B cell (primary cell): ENCODE results near the gene CFAP100. TPM values are rescaled to one million over a fixed set of nuclear protein-coding genes. Genes with fewer than 3 reads are reported as not detected.
A peak's percentile ranks its signal among the peaks of the same experiment; 100 is the strongest.

ENCODE experiments used
- ATAC-seq: fragments of 200-7000 bp; cut with Tn5 transposase; one replicate; pipeline ENCODE4 v1.10.0; 2021; ENCODE audit warnings: low read depth, mild to moderate bottlenecking, moderate number of reproducible peaks, moderate library complexity
- CTCF ChIA-PET: fragments of 350-600 bp; sonication (Branson Sonifier 250); formaldehyde crosslinking; loops from one replicate; lab custom pipeline; 2021; ENCODE audit warnings: antibody characterized with exemption, inconsistent platforms; lab: Charles Lee
- POLR2A ChIA-PET: fragments of 350-600 bp; sonication (Branson Sonifier 250); formaldehyde crosslinking; loops from one replicate; lab custom pipeline; 2021; ENCODE audit warnings: antibody characterized with exemption; lab: Charles Lee
- DNase-seq: peaks from one replicate; pipeline ENCODE4 v3.0.0; 2013
- H2AFZ ChIP-seq: 2 replicates; pipeline ENCODE4 v1.6.1; 2012; ENCODE audit warnings: mild to moderate bottlenecking, low read depth, low read length; ENCODE audit not compliant: insufficient read depth, poor library complexity, severe bottlenecking
- H3K27ac ChIP-seq, 2 donors: 1 replicate in 1 of 2; 2 replicates in 1 of 2; pipeline ENCODE4 v1.5.1; 2012 to 2013; ENCODE audit warnings: low read length in 2 of 2, mild to moderate bottlenecking in 2 of 2, moderate library complexity in 1 of 2
- H3K27me3 ChIP-seq, 4 experiments: fragments of 200-600 bp in 1 of 4; sonication (generic) in 1 of 4; replicated peaks in 1 of 4; 1 replicate in 2 of 4; 2 replicates in 2 of 4; pipeline versions ENCODE4 v1.6.1 to v1.7.0; 2013 to 2016; ENCODE audit warnings: low read length in 3 of 4, mild to moderate bottlenecking in 2 of 4, mixed read lengths in 1 of 4, moderate library complexity in 1 of 4; ENCODE audit not compliant: insufficient read depth in 4 of 4, control insufficient read depth in 3 of 4; ENCODE audit errors: control extremely low read depth in 1 of 4
- H3K36me3 ChIP-seq, 2 experiments: replicated peaks in 1 of 2; 1 replicate in 1 of 2; 2 replicates in 1 of 2; pipeline versions ENCODE4 v1.6.1 to v1.7.1; 2013; ENCODE audit warnings: low read length in 1 of 2; ENCODE audit not compliant: insufficient read depth in 2 of 2, control insufficient read depth in 1 of 2; ENCODE audit errors: control extremely low read depth in 1 of 2, extremely low read depth in 1 of 2
- H3K4me1 ChIP-seq, 2 donors: fragments of 200-600 bp in 1 of 2; sonication (generic) in 1 of 2; 1 replicate in 1 of 2; 2 replicates in 1 of 2; pipeline versions ENCODE4 v1.5.1 to v1.6.1; 2013 to 2017; ENCODE audit warnings: low read length in 2 of 2; ENCODE audit not compliant: control insufficient read depth in 2 of 2, insufficient read depth in 2 of 2
- H3K4me2 ChIP-seq: replicated peaks from 2 replicates; pipeline ENCODE3; 2012; ENCODE audit warnings: mild to moderate bottlenecking, low read depth, low read length; ENCODE audit not compliant: poor library complexity, severe bottlenecking
- H3K4me3 ChIP-seq, 5 experiments: fragments of 200-600 bp in 1 of 5; sonication (generic) in 1 of 5; 1 replicate in 3 of 5; 2 replicates in 2 of 5; pipeline versions ENCODE4 v1.5.1 to v1.7.0; 2011 to 2016; ENCODE audit warnings: low read length in 4 of 5, mild to moderate bottlenecking in 4 of 5, low read depth in 2 of 5, control low read depth in 1 of 5, moderate library complexity in 1 of 5; ENCODE audit not compliant: insufficient read depth in 1 of 5; ENCODE audit errors: control extremely low read depth in 1 of 5, extremely low read depth in 1 of 5
- H3K79me2 ChIP-seq: fragments of 200-600 bp; sonication (generic); one replicate; pipeline ENCODE4 v1.6.0; 2016; ENCODE audit warnings: low read length; ENCODE audit not compliant: control insufficient read depth, insufficient read depth
- H3K9ac ChIP-seq: fragments of 200-600 bp; sonication (generic); 2 replicates; pipeline ENCODE4 v1.6.1; 2017; ENCODE audit warnings: mild to moderate bottlenecking, low read length, moderate library complexity
- H3K9me3 ChIP-seq, 3 donors: one replicate each; pipeline versions ENCODE4 v1.6.1 to v1.7.1; 2013; ENCODE audit warnings: low read length in 2 of 3; ENCODE audit not compliant: control insufficient read depth in 2 of 3, insufficient read depth in 1 of 3; ENCODE audit errors: control extremely low read depth in 1 of 3
- H4K20me1 ChIP-seq: 2 replicates; pipeline ENCODE4 v1.6.0; 2012; ENCODE audit warnings: mild to moderate bottlenecking, low read length; ENCODE audit not compliant: insufficient read depth, control insufficient read depth, poor library complexity, severe bottlenecking
- H3K27ac Mint-ChIP-seq: one replicate; pipeline ENCODE4 v1.8.0; 2021; ENCODE audit warnings: mixed read lengths
- H3K27me3 Mint-ChIP-seq: one replicate; pipeline ENCODE4 v1.8.0; 2021; ENCODE audit warnings: mixed read lengths
- H3K4me1 Mint-ChIP-seq: one replicate; pipeline ENCODE4 v1.8.0; 2021; ENCODE audit warnings: mixed read lengths
- H3K4me3 Mint-ChIP-seq: one replicate; pipeline ENCODE4 v1.8.0; 2021; ENCODE audit warnings: mixed read lengths
- H3K9me3 Mint-ChIP-seq: one replicate; pipeline ENCODE4 v1.8.0; 2022; ENCODE audit warnings: mixed read lengths; ENCODE audit not compliant: insufficient read depth
- EZH2 ChIP-seq: IDR thresholded peaks from 2 replicates; pipeline ENCODE4 v1.6.1; 2012; ENCODE audit warnings: borderline replicate concordance, low read depth, mild to moderate bottlenecking, moderate library complexity, low read length; ENCODE audit not compliant: insufficient read depth, poor library complexity, severe bottlenecking
- WGBS: methylation state at CpG from one replicate; pipeline ENCODE4 v1.1.5; 2013; ENCODE audit warnings: missing lambda C conversion rate; ENCODE audit not compliant: insufficient coverage; 5-methylcytosine and 5-hydroxymethylcytosine counted together
- intact Hi-C: fragments of 100-400 bp; cut with micrococcal nuclease; formaldehyde crosslinking; loops from one replicate; pipeline ENCODE4 v1.10.0; 2022
- polyA plus RNA-seq: library from polyadenylated mRNA; depleted of rRNA; stranded (reverse); fragments of >200 nt; gene quantifications from 2 replicates; pipeline ENCODE4 v1.2.3, GENCODE V29; 2012
- total RNA-seq, 2 donors: library from RNA; stranded (reverse); fragments of 120-200 nt in 1 of 2; gene quantifications; 1 replicate in 1 of 2; 2 replicates in 1 of 2; pipeline versions ENCODE4 v1.2.3 to v1.2.4, GENCODE V29; 2013 to 2022
- TF ChIP-seq, protein P1 (sequence below): fragments of 200-600 bp; IDR thresholded peaks from one replicate; pipeline ENCODE4 v1.8.0; 2022; ENCODE audit warnings: antibody characterized with exemption, mild to moderate bottlenecking

The CFAP100 gene
- total and polyA plus RNA-seq, 2 donors (not counting 1 experiment from before 2014, with no cell fraction given), result not detected

DNA sequence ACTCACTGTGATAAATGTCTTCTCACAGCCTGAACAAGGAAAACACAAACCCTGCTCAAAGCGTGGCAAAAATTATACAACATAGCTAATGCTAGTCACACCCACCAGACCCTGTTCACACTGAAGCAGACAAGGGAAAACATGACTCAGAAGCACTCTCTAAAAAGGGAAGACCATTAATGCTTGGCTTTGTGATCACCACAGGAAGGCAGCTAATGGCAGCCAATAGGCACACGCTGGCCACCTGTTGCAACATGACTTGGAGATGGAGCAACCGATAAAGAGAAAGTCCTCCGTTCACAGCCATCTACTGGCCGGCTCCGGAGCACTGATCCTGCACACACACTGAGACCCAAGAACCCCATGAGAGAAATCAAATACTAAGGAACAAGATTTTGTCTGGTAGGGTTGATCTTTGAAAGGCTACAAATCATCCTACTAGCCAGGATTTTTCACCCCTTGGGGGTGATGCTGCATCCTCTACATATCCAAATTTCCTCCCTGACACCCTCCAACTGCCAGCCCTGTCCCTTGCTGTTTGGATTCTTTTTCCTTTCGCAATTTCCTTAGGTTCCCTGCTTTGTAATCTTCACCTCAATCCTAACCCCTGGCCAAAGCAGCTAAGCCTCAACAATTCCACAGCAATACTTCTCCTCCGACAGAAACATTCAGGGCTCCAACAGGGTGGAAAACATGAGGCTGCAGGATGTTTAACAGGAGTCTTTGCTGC is 77.7 kb downstream of the CFAP100 start:
- Mint-ChIP-seq H3K27ac (no peak overlapping the region), H3K9me3 (no peaks in the 10 kb centered on the region), H3K4me3 (peak overlapping the region; percentile 79), H3K4me1 (peaks cover 46% of the 10 kb centered on the region), H3K27me3 (no peaks in the 10 kb centered on the region)
- Histone ChIP-seq H3K4me3 (no peak overlapping the region), H3K9me3 (peaks cover 0 to 7% (median 0%) of the 10 kb centered on the region in 3 donors), H3K4me1 (peaks cover 35 to 39% of the 10 kb centered on the region in 2 donors), H3K27ac (no peak overlapping the region), H3K79me2 (peaks cover 71% of the 10 kb centered on the region), H3K27me3 (no peaks in the 10 kb centered on the region), H4K20me1 (peaks cover 63% of the 10 kb centered on the region), H2AFZ (no peak overlapping the region), H3K36me3 (peaks cover 9 to 58% of the 10 kb centered on the region in 2 experiments), H3K9ac (no peak overlapping the region), H3K4me2 (peak overlapping the region; percentile 45)
- WGBS, result 58% methylated on average over 5 of the region's 8 CpGs
- ChIA-PET POLR2A (no interaction called here), CTCF (no interaction called here)
- no peak for DNase-seq
- intact Hi-C loops, result loop anchor here (10.0 kb wide), 2 partner anchors 878 to 1222 kb away; partner anchors contain the start of gene OSBPL11
- no peak for ATAC-seq
- TF ChIP-seq, protein P1, sequence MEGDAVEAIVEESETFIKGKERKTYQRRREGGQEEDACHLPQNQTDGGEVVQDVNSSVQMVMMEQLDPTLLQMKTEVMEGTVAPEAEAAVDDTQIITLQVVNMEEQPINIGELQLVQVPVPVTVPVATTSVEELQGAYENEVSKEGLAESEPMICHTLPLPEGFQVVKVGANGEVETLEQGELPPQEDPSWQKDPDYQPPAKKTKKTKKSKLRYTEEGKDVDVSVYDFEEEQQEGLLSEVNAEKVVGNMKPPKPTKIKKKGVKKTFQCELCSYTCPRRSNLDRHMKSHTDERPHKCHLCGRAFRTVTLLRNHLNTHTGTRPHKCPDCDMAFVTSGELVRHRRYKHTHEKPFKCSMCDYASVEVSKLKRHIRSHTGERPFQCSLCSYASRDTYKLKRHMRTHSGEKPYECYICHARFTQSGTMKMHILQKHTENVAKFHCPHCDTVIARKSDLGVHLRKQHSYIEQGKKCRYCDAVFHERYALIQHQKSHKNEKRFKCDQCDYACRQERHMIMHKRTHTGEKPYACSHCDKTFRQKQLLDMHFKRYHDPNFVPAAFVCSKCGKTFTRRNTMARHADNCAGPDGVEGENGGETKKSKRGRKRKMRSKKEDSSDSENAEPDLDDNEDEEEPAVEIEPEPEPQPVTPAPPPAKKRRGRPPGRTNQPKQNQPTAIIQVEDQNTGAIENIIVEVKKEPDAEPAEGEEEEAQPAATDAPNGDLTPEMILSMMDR, result no peak
- no peak for TF ChIP-seq EZH2
